Neuronal stem cell (in vitro differentiated cells): Measurements from ENCODE around the gene ACTBL2.

Experiments
- DNase-seq: peaks from one replicate; pipeline ENCODE4 v3.0.0-alpha.2; 2013; ENCODE audit warnings: low spot score
- H2AFZ ChIP-seq: one replicate; pipeline ENCODE4 v1.6.1; 2013; ENCODE audit warnings: mild to moderate bottlenecking, low read length, inconsistent platforms
- H2AK5ac ChIP-seq: 2 replicates; pipeline ENCODE4 v1.6.1; 2013; ENCODE audit warnings: low read depth, mild to moderate bottlenecking, inconsistent platforms, low read length, moderate library complexity, mixed read lengths
- H2BK120ac ChIP-seq: 2 replicates; pipeline ENCODE4 v1.6.1; 2013; ENCODE audit warnings: low read depth, mild to moderate bottlenecking, inconsistent platforms, low read length, moderate library complexity, mixed read lengths
- H2BK12ac ChIP-seq: one replicate; pipeline ENCODE4 v1.6.1; 2013; ENCODE audit warnings: low read length, inconsistent platforms
- H2BK15ac ChIP-seq: 2 replicates; pipeline ENCODE4 v1.6.1; 2013; ENCODE audit warnings: mild to moderate bottlenecking, low read length, inconsistent platforms, mixed read lengths
- H2BK5ac ChIP-seq: one replicate; pipeline ENCODE4 v1.6.1; 2013; ENCODE audit warnings: inconsistent platforms, mild to moderate bottlenecking, low read length, moderate library complexity
- H3K14ac ChIP-seq: one replicate; pipeline ENCODE4 v1.6.1; 2013; ENCODE audit warnings: low read length, inconsistent platforms
- H3K18ac ChIP-seq: 2 replicates; pipeline ENCODE4 v1.6.1; 2013; ENCODE audit warnings: low read length, inconsistent platforms
- H3K23ac ChIP-seq: 2 replicates; pipeline ENCODE4 v1.6.1; 2013; ENCODE audit warnings: low read depth, mild to moderate bottlenecking, mixed read lengths, low read length, inconsistent platforms; ENCODE audit not compliant: poor library complexity
- H3K27ac ChIP-seq: replicated peaks from 3 replicates; pipeline ENCODE4 v1.5.1; 2013; ENCODE audit warnings: low read length, inconsistent platforms
- H3K27me3 ChIP-seq, 3 experiments: 2 replicates each; pipeline ENCODE4 v1.6.1; 2013; ENCODE audit warnings: low read length in 3 of 3, mild to moderate bottlenecking in 2 of 3, inconsistent platforms in 1 of 3, low read depth in 1 of 3, mixed read lengths in 1 of 3, moderate library complexity in 1 of 3; ENCODE audit not compliant: control insufficient read depth in 3 of 3, insufficient read depth in 3 of 3
- H3K36me3 ChIP-seq, 2 donors: replicated peaks in 1 of 2; 2 replicates each; pipeline ENCODE4 v1.6.1; 2013; ENCODE audit warnings: low read length in 2 of 2; ENCODE audit not compliant: control insufficient read depth in 2 of 2, insufficient read depth in 2 of 2
- H3K4ac ChIP-seq: 2 replicates; pipeline ENCODE4 v1.6.1; 2013; ENCODE audit warnings: inconsistent platforms, mild to moderate bottlenecking, low read length, moderate library complexity
- H3K4me1 ChIP-seq, 2 donors: 1 replicate in 1 of 2; 2 replicates in 1 of 2; pipeline ENCODE4 v1.6.1; 2013; ENCODE audit warnings: low read length in 2 of 2, low read depth in 1 of 2; ENCODE audit not compliant: control insufficient read depth in 2 of 2, insufficient read depth in 1 of 2
- H3K4me2 ChIP-seq: one replicate; pipeline ENCODE4 v1.6.1; 2013; ENCODE audit warnings: mild to moderate bottlenecking, low read length, inconsistent platforms; ENCODE audit not compliant: insufficient read depth, poor library complexity, severe bottlenecking
- H3K4me3 ChIP-seq, 2 donors: 2 replicates each; pipeline ENCODE4 v1.5.1; 2013; ENCODE audit warnings: low read length in 2 of 2, mild to moderate bottlenecking in 2 of 2, inconsistent platforms in 1 of 2, moderate library complexity in 1 of 2
- H3K79me1 ChIP-seq: one replicate; pipeline ENCODE4 v1.6.1; 2013; ENCODE audit warnings: low read depth, mild to moderate bottlenecking, inconsistent platforms, low read length, moderate library complexity
- H3K9ac ChIP-seq: one replicate; pipeline ENCODE4 v1.6.1; 2013; ENCODE audit warnings: mild to moderate bottlenecking, low read depth, low read length, inconsistent platforms; ENCODE audit not compliant: poor library complexity
- H3K9me3 ChIP-seq, 2 donors: replicated peaks in 1 of 2; 2 replicates each; pipeline versions ENCODE3 to v1.6.1; 2013; ENCODE audit warnings: low read length in 2 of 2, mild to moderate bottlenecking in 2 of 2, inconsistent platforms in 1 of 2, low read depth in 1 of 2, mixed read lengths in 1 of 2, moderate library complexity in 1 of 2; ENCODE audit not compliant: control insufficient read depth in 2 of 2, insufficient read depth in 1 of 2
- H4K8ac ChIP-seq: one replicate; pipeline ENCODE4 v1.6.1; 2013; ENCODE audit warnings: low read depth, mild to moderate bottlenecking, inconsistent platforms, low read length, moderate library complexity
- H4K91ac ChIP-seq: one replicate; pipeline ENCODE4 v1.6.1; 2013; ENCODE audit warnings: low read length, low read depth, mild to moderate bottlenecking, inconsistent platforms; ENCODE audit not compliant: poor library complexity
- WGBS, 2 donors: extraction: QIAGEN DNeasy Blood & Tissue Kit; methylation state at CpG; one replicate each; pipeline ENCODE4 v1.1.7; 2013; ENCODE audit warnings: missing lambda C conversion rate in 2 of 2, mixed read lengths in 1 of 2; ENCODE audit not compliant: insufficient read length in 2 of 2, insufficient replicate concordance in 1 of 2; ENCODE audit errors: extremely low coverage in 2 of 2; 5-methylcytosine and 5-hydroxymethylcytosine counted together

Gene ACTBL2

GRCh38 chr5:57488215-57488955 is 5.8 kb upstream of the ACTBL2 start:
- no peak overlapping the region for H4K8ac ChIP-seq
- peak overlapping the region; percentile 57 for H2AFZ ChIP-seq
- H3K79me1 ChIP-seq: no peaks in the 10 kb centered on the region
- no peaks in the 10 kb centered on the region for H3K9me3 ChIP-seq
- H2AK5ac ChIP-seq: no peak overlapping the region
- H3K27me3 ChIP-seq: no peaks in the 10 kb centered on the region
- no CpG with 5 or more reads among the region's 9 CpGs for WGBS, 2 donors
- no peak overlapping the region for H3K4me2 ChIP-seq
- H3K18ac ChIP-seq: no peak overlapping the region
- DNase-seq: no peak
- H3K23ac ChIP-seq: no peak overlapping the region
- H3K9ac ChIP-seq: no peak overlapping the region
- H3K4me1 ChIP-seq: peaks cover 0 to 7% of the 10 kb centered on the region in 2 donors
- H2BK12ac ChIP-seq: no peak overlapping the region
- H4K91ac ChIP-seq: no peak overlapping the region
- no peak overlapping the region for H3K14ac ChIP-seq
- H3K36me3 ChIP-seq: no peaks in the 10 kb centered on the region
- no peak overlapping the region for H2BK120ac ChIP-seq
- H2BK5ac ChIP-seq: no peak overlapping the region
- H3K4me3 ChIP-seq: no peak overlapping the region
- H3K27ac ChIP-seq: no peak overlapping the region
- H2BK15ac ChIP-seq: no peak overlapping the region
- H3K4ac ChIP-seq: no peak overlapping the region

GRCh38 chr5:57486027-57486602 is 3.5 kb upstream of the ACTBL2 start:
- no peak overlapping the region for H3K27ac ChIP-seq
- H4K91ac ChIP-seq: no peak overlapping the region
- no peak overlapping the region for H2BK15ac ChIP-seq
- H3K4me3 ChIP-seq: no peak overlapping the region
- H3K9ac ChIP-seq: no peak overlapping the region
- no peak overlapping the region for H2BK12ac ChIP-seq
- no peak for DNase-seq
- no peak overlapping the region for H3K23ac ChIP-seq
- no peak overlapping the region for H2BK120ac ChIP-seq
- no peak overlapping the region for H3K4ac ChIP-seq
- H2BK5ac ChIP-seq: no peak overlapping the region
- no peak overlapping the region for H2AK5ac ChIP-seq
- H2AFZ ChIP-seq: no peak overlapping the region
- H3K4me2 ChIP-seq: no peak overlapping the region
- H3K9me3 ChIP-seq: no peaks in the 10 kb centered on the region
- H3K27me3 ChIP-seq: no peaks in the 10 kb centered on the region
- no CpG with 5 or more reads among the region's 4 CpGs for WGBS, 2 donors
- no peaks in the 10 kb centered on the region for H3K36me3 ChIP-seq
- H3K18ac ChIP-seq: no peak overlapping the region
- H3K14ac ChIP-seq: no peak overlapping the region
- no peak overlapping the region for H4K8ac ChIP-seq
- H3K79me1 ChIP-seq: no peaks in the 10 kb centered on the region
- peaks cover 0 to 6% of the 10 kb centered on the region in 2 donors for H3K4me1 ChIP-seq

- Histone ChIP-seq H3K23ac (no peak overlapping the region), H4K91ac (no peak overlapping the region), H3K79me1 (no peaks in the 10 kb centered on the region), H2AFZ (no peak overlapping the region), H2BK120ac (no peak overlapping the region), H4K8ac (no peak overlapping the region), H2AK5ac (no peak overlapping the region), H3K4ac (no peak overlapping the region), H3K9me3 (no peaks in the 10 kb centered on the region), H3K4me2 (no peak overlapping the region), H3K36me3 (no peaks in the 10 kb centered on the region), H2BK15ac (no peak overlapping the region), H3K4me1 (no peaks in the 10 kb centered on the region), H3K27me3 (no peaks in the 10 kb centered on the region), H2BK5ac (no peak overlapping the region), H3K18ac (no peak overlapping the region), H3K14ac (no peak overlapping the region), H2BK12ac (no peak overlapping the region), H3K4me3 (no peak overlapping the region), H3K9ac (no peak overlapping the region), H3K27ac (no peak overlapping the region)
- no peak for DNase-seq
- no CpG with 5 or more reads among the region's 1 CpG for WGBS, 2 donors
These were observed 3.8 kb downstream of the ACTBL2 start for GRCh38 chr5:57478826-57479225.

GRCh38 chr5:57476601-57477056 is 6.0 kb downstream of the ACTBL2 start:
- no peak overlapping the region for H2BK120ac ChIP-seq
- no peak overlapping the region for H4K91ac ChIP-seq
- H2AK5ac ChIP-seq: no peak overlapping the region

More at GRCh38 chr5:57476601-57477056, 6.0 kb downstream of the ACTBL2 start:
- Histone ChIP-seq H3K9me3 (no peaks in the 10 kb centered on the region), H2BK15ac (no peak overlapping the region), H2AFZ (no peak overlapping the region), H2BK5ac (no peak overlapping the region), H3K4me2 (no peak overlapping the region), H3K79me1 (no peaks in the 10 kb centered on the region), H3K9ac (no peak overlapping the region), H3K4me3 (no peak overlapping the region), H2BK12ac (no peak overlapping the region), H3K36me3 (no peaks in the 10 kb centered on the region), H3K14ac (no peak overlapping the region), H3K4ac (no peak overlapping the region), H3K18ac (no peak overlapping the region), H3K4me1 (no peaks in the 10 kb centered on the region), H3K27ac (no peak overlapping the region), H3K27me3 (no peaks in the 10 kb centered on the region), H3K23ac (no peak overlapping the region), H4K8ac (no peak overlapping the region)
- DNase-seq: no peak
